Frontal cortex (tissue), 4 donors: ENCODE results near the gene SMIM33. TPM values are rescaled to one million over a fixed set of nuclear protein-coding genes. Genes with fewer than 3 reads are reported as not detected.
"Not testable (repeated sequence)": the region's sequence is repeated elsewhere in the genome, so short reads cannot be mapped to it uniquely, and the experiment has no call there.

Experiments used
- DNase-seq, 2 donors: peaks; one replicate each; pipeline ENCODE4 v3.0.0; 2012; ENCODE audit warnings: low spot score in 2 of 2
- FAIRE-seq: peaks from 2 replicates; lab custom pipeline; 2012; peaks lifted over from hg19 to GRCh38; lab: Jason Lieb, UNC
- total RNA-seq: library from RNA; depleted of rRNA; stranded (reverse); fragments of >200 nt; gene quantifications from one replicate; pipeline ENCODE4 v1.2.3, GENCODE V29; 2014
- donor health status: control.
- donor health status: control.
- donor health status: control.

SMIM33 gene
- total RNA-seq, 1 donor from 2014 or later, result not detected

DNA sequence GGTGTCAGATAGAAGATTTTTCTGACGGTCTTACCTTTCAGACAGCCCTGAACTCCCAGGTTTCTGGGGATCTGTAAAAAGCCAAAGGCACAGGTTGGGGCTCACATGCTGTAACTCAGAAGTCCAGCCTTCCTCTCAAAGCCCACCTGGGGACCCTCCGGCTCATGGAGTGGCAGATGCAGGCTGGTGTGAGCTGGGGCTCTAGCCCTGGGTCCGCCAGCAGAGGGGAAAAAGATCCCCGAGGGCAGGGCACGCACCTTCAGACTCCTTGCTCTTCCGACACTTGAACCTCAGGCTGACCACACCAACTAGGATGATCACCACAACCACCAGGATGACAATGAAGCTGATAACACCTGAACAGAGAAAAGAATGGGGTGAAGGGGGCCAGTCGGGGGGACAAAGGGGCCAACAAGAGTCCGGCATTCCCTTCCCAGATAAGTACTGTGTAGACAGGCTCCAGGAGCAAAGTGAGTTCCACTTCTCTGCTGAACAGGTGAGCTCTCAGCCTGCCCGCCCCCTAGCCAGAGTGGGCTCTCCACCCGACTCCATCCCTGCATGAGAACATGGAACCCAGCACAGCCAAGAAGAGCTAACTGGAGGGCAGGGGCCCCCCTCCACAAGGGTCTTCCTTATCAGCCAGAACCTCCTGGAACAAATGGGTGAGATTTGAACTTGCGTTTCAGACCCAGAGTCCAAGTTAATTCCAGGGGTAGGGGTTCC, 16.1 kb upstream of the SMIM33 start:
- FAIRE-seq, result no peak

DNA sequence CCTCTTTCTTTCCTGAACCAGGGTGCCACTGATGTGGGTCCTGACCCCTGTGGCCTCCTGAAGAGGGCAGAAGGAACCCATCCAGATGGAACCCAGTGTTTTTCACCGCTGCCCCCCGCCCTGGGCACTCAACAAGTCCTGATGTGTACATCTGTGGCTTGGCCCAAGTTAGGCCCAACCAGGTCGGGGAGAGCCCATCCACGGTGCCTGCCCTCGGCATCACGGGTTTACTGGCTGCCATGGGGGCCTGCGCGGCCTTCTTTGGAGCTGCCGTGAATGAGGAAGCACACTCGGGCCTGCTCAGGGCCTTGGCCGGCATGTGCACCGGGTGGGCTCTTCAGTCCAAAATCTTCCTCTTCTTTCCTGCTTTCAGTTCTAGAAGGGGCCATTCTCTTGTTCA, 14.0 kb upstream of the SMIM33 start:
- no peak for FAIRE-seq
- no peak for DNase-seq

More for the DNA sequence above, 16.1 kb upstream of the SMIM33 start:
- DNase-seq, result no peak

GRCh38 chr5:139457241-139457640, 13.6 kb upstream of the SMIM33 start:
- FAIRE-seq (no peak), DNase-seq (no peak)

- DNase-seq (no peak), FAIRE-seq (no peak)
Measured at GRCh38 chr5:139457653-139458306, 13.0 kb upstream of the SMIM33 start.

- FAIRE-seq, result no peak
- peak in 1 of 2 donors; percentile 51 for DNase-seq
Measured at GRCh38 chr5:139458580-139459407, 12.0 kb upstream of the SMIM33 start.

GRCh38 chr5:139459451-139459934, 11.3 kb upstream of the SMIM33 start:
- no peak for FAIRE-seq
- no peak for DNase-seq

DNA sequence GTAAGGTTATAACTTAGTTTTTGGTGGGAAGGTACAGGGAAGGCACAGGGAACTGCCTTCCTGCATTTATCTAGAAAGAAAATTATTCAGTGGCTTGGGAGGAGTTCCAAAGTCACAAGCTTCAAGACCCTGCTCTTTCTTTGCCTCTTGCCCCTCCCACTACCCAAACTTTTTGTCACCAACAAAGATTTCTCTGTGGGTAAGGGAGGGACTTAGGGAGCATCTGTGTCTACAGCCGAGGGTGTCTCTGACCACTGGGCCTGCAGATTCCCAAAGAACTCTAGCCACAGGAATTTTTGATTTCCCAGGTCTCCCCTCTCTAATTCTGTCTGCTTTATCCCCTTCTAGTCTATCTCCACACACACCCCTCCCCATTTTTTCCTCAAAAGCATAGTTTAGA, 10.3 kb upstream of the SMIM33 start:
- DNase-seq, result no peak
- no peak for FAIRE-seq

DNA sequence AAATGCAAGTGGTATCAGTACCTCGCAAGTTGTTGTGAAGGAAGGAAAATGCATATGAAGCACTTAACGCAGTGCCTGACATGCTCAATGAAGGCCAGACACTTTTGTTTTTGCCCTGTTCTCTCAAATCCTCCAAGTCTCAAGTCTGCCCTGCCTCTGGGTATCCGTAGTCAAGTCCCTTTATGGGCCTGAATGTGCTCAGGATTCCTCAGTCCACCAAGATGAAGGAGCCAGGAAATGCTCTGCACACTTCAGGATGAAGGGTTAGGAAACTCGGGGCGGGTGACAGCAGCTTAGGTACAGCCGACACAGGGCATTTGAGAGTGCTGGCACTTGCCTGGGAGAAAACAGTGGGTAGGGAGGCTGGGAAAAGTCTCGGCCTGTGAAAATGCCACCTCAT, 9.6 kb upstream of the SMIM33 start:
- DNase-seq (no peak), FAIRE-seq (no peak)

DNA sequence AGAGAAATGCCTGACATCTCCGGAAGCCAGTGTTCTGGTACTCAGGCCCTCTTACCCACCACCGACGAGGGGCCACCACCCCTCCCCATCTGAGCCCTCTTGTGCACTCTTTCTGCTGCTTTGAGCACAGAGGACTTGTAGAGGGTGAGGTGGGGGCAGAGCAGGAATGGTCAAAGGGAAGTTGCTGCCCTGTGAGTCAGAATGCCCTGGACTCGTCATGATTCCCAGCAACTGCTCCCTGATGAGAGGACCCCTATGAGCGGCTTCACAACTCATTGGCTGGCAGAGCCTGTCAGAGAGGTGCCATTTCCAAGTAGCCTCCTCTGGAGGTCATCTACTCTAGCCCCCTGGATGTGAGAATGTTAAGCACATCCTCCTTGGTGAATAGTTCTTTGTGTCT, 9.1 kb upstream of the SMIM33 start:
- DNase-seq (no peak), FAIRE-seq (no peak)

GRCh38 chr5:139462586-139463276, 8.1 kb upstream of the SMIM33 start, which contains the start of gene ECSCR:
ECSCR (minus strand) TSS chr5:139462743; CDS start chr5:139462670, 73 bp downstream.
- FAIRE-seq (no peak), DNase-seq (no peak)

DNA sequence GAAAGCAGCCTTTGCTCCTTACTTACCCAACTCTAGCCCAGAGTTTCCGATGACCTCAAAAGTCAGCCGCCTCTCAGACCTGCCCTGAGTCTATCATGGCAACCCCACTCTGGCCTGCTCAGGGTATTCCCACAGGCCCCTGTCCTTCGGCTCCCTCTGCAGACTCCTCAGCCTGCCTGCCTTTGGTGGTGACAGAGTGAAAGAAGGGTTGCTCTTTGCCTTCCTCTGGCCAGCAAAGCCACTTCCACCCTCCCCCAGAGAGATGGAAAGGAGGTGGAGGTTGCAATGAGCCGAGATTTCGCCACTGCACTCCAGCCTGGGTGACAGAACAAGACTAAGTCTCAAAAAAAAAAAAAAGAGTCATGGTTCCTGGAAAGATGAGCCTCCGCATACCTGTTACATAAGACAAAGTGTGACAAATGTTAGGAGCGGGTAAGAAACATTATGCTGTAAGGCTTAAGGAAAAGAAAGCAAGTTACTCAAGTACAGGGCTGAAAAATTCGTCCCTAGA, 2.3 kb upstream of the SMIM33 start:
- DNase-seq (no peak), FAIRE-seq (no peak)

DNA sequence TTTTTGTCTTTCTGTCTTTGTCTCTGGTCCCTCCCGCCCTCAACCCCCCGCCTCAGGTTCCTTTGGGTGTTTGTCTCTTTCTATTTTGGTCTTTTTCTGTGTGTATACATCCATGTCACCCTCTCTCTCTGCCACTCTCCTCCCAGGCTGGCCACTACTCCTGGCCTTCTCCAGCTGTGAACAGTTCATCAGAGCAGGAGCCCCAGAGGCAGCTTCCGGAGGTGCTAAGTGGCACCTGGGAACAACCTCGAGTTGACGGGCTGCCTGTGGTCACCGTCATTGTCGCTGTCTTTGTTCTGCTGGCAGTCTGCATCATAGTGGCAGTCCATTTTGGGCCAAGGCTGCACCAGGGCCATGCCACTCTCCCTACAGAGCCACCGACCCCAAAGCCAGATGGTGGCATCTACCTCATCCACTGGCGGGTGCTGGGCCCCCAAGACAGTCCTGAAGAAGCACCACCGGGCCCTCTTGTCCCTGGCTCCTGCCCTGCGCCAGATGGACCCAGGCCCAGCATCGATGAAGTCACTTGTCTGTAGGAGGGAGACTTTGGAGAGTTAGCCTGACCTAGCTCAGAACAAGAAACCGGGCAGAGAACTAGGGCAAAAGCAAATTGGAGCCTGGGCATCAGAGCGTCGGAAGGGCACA, 1.7 kb downstream of the SMIM33 start:
- no peak for FAIRE-seq
- DNase-seq, result no peak

GRCh38 chr5:139473105-139473504, 2.3 kb downstream of the SMIM33 start:
- no peak for DNase-seq
- FAIRE-seq, result no peak

GRCh38 chr5:139473565-139473964, 2.8 kb downstream of the SMIM33 start:
- FAIRE-seq, result no peak
- DNase-seq, result no peak

- no peak for FAIRE-seq
Measured at GRCh38 chr5:139474890-139475791, 4.3 kb downstream of the SMIM33 start.

DNA sequence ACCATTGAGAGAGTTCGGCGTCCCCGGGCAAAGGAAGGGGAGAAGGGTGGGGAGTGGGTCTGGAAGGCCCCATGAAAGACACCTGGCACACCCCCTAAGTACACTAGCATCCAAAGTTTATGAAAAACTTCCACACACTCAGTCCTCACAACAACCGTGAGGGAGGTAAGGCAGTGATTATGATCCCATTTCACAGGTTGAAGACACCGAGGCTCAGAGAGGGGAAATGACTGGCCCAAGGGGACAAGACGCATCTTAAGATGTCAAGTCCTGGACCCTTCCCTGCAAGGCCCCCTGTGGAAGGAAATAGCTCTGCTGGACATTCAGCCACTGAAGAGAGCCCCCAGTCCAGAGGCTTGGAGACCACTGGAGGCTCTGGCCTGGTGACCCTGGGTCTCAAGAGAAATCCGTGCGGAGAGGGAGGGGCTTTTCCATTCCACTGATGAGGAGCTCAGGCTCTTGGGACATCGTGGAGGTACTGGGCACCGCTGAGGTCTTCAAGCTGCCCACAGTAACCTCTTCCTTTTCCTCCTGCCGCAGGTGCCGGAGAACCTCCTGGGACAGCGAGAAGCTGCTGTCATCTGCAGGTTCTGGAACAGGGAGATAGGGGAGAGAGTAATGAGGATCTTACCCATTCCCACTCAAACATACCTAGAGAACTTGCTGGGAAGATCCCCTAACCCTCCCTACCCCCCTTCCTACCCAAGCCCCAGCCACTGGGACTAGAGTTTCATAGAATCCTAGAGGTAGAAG, 5.2 kb downstream of the SMIM33 start:
- DNase-seq (no peak), FAIRE-seq (no peak)

More at GRCh38 chr5:139474890-139475791, 4.3 kb downstream of the SMIM33 start:
- no peak for DNase-seq

DNA sequence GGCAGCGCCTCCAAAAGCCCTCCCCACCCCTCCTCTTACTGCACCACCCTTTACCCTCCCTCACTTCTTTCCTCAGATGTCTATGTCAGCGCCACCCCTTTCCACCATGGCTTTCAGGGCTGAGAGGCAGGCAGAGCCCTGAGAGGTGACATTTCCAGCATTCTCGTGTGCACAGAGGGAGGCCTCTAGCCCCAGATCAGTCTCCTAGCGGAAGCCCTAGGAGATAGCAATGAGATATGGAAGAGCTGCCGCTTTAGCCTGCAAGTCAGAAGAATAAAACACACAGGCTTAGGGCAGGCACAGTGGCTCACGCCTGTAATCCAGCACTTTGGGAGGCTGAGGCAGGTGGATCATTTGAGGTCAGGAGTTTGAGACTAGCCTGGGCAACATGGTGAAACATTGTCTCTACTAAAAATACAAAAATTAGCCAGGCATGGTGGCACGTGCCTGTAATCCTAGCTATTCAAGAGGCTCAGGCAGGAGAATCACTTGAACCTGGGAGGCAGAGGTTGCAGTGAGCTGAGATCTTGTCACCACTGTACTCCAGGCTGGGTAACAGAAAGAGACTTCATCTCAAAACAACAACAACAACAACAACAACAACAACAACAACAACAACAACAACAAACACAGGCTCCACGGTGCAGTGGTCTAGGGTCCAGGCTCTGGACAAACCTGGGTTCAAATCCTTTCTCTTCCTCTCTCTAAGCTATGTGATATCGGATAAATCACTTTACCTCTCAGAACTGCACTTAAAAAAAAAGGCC, 8.0 kb downstream of the SMIM33 start:
- DNase-seq, FAIRE-seq: not testable (repeated sequence)
